Panc1 (cell line): ENCODE measurements around the gene POMGNT1. TPM values are rescaled to one million over a fixed set of nuclear protein-coding genes. Genes with fewer than 3 reads are reported as not detected.

ENCODE experiments used
- ATAC-seq: fragments of 200-7000 bp; cut with Tn5 transposase; 2 replicates; pipeline ENCODE4 v1.9.1; 2020; ENCODE audit warnings: mild to moderate bottlenecking, moderate library complexity
- BruUV-seq: library from RNA; stranded (reverse); fragments of 400-500 nt; replicated peaks from 2 replicates; lab custom pipeline; 2021; lab: Mats Ljungman, UMichigan
- CTCF ChIA-PET: fragments of 300-600 bp; sonication (Branson Sonifier 250); formaldehyde crosslinking; loops from one replicate; lab custom pipeline; 2022; ENCODE audit warnings: antibody characterized with exemption; lab: Charles Lee
- POLR2A ChIA-PET: fragments of 300-600 bp; sonication (Branson Sonifier 250); formaldehyde crosslinking; loops from one replicate; lab custom pipeline; 2022; ENCODE audit warnings: antibody characterized with exemption; lab: Charles Lee
- DNase-seq: peaks from one replicate; pipeline ENCODE4 v3.0.0-alpha.2; 2010; ENCODE audit warnings: low read depth, low spot score
- H3K27ac ChIP-seq: 2 replicates; pipeline ENCODE4 v1.5.1; 2011; ENCODE audit warnings: mild to moderate bottlenecking, low read length, inconsistent platforms
- H3K27me3 ChIP-seq: fragments of 200-500 bp; sonication (Bioruptor generic); 2 replicates; pipeline ENCODE4 v1.6.0; 2014; ENCODE audit warnings: low read length, inconsistent platforms; ENCODE audit not compliant: control insufficient read depth, insufficient read depth
- H3K36me3 ChIP-seq: fragments of 200-500 bp; sonication (Bioruptor generic); 2 replicates; pipeline ENCODE4 v1.5.1; 2014; ENCODE audit warnings: inconsistent platforms, mild to moderate bottlenecking, low read length, moderate library complexity; ENCODE audit not compliant: control insufficient read depth, insufficient read depth
- H3K4me1 ChIP-seq: 2 replicates; pipeline ENCODE4 v1.5.1; 2011; ENCODE audit warnings: inconsistent platforms, mild to moderate bottlenecking, low read length, moderate library complexity; ENCODE audit not compliant: control insufficient read depth, insufficient read depth
- H3K4me3 ChIP-seq, 2 experiments: 2 replicates each; pipeline ENCODE4 v1.5.1; 2011 to 2012; ENCODE audit warnings: low read depth in 2 of 2, low read length in 2 of 2, mild to moderate bottlenecking in 2 of 2, inconsistent platforms in 1 of 2, moderate library complexity in 1 of 2
- H3K9me3 ChIP-seq: fragments of 200-500 bp; sonication (Bioruptor generic); 2 replicates; pipeline ENCODE4 v1.5.1; 2014; ENCODE audit warnings: low read depth, mild to moderate bottlenecking, inconsistent platforms, low read length, moderate library complexity; ENCODE audit not compliant: control insufficient read depth, insufficient read depth
- POLR2AphosphoS5 ChIP-seq: IDR thresholded peaks from 2 replicates; pipeline ENCODE4 v1.6.1; 2012; ENCODE audit warnings: mild to moderate bottlenecking, low read depth, low read length, moderate library complexity
- SIN3A ChIP-seq: IDR thresholded peaks from 2 replicates; pipeline ENCODE4 v1.6.1; 2012; ENCODE audit warnings: low read depth, mild to moderate bottlenecking, low read length, moderate library complexity, borderline replicate concordance; ENCODE audit not compliant: insufficient read depth
- TCF7L2 ChIP-seq: IDR thresholded peaks from 2 replicates; pipeline ENCODE4 v1.6.1; 2011; ENCODE audit warnings: mild to moderate bottlenecking, low read depth, low read length, inconsistent platforms
- in situ Hi-C: cut with HindIII; loops from 2 replicates; pipeline ENCODE4 v1.10.0; 2016; ENCODE audit warnings: low sequenced_read_pairs, low pct_unique_long_range_greater_than_20kb
- intact Hi-C: fragments of 100-400 bp; cut with micrococcal nuclease; formaldehyde crosslinking; loops from one replicate; pipeline ENCODE4 v1.10.0; 2022; ENCODE audit not compliant: unreplicated experiment
- total RNA-seq: library from RNA; stranded (reverse); gene quantifications from one replicate; pipeline ENCODE4 v1.2.1, GENCODE V29; 2021; ENCODE audit not compliant: unreplicated experiment
- TF ChIP-seq, protein P1 (sequence below), 2 experiments: IDR thresholded peaks; 2 replicates each; pipeline ENCODE4 v1.6.1; 2011 to 2012; ENCODE audit warnings: low read depth in 2 of 2, control low read depth in 1 of 2, low read length in 1 of 2, mild to moderate bottlenecking in 1 of 2, moderate library complexity in 1 of 2; ENCODE audit not compliant: insufficient read depth in 1 of 2
- TF ChIP-seq, protein P2 (sequence below): fragments of 450-650 bp; IDR thresholded peaks from 2 replicates; pipeline ENCODE4 v1.5.1; 2017; ENCODE audit warnings: mild to moderate bottlenecking

POMGNT1 gene
- total RNA-seq, 1 experiment from 2014 or later = 178 TPM

DNA sequence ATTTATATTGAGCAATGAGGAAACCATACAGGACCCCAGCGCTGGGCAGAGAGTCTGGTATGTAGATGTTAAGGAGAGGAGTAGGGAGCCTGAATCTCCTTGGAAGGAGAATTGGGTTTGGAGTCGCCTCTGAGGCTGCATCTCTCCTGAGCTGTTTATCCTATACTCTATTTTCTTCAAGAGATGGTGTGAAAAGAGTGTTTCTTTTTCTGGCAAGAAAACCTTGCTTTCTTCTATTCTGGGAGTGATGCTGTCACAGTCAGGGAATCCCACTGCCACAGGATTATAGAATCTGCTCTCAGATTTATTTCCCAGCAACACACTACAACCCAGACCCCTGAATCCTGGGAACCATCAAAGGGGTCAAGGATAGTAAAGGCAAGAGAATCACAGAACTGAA lies 8.2 kb upstream of the POMGNT1 start:
- H3K27me3 ChIP-seq = no peaks in the 10 kb centered on the region
- no peak overlapping the region for H3K4me3 ChIP-seq
- no peaks in the 10 kb centered on the region for H3K9me3 ChIP-seq
- H3K27ac ChIP-seq = no peak overlapping the region
- H3K4me1 ChIP-seq = peaks cover 5% of the 10 kb centered on the region
- TF ChIP-seq POLR2AphosphoS5 (no peak), TCF7L2 (no peak), SIN3A (no peak)
- TF ChIP-seq, protein P1, sequence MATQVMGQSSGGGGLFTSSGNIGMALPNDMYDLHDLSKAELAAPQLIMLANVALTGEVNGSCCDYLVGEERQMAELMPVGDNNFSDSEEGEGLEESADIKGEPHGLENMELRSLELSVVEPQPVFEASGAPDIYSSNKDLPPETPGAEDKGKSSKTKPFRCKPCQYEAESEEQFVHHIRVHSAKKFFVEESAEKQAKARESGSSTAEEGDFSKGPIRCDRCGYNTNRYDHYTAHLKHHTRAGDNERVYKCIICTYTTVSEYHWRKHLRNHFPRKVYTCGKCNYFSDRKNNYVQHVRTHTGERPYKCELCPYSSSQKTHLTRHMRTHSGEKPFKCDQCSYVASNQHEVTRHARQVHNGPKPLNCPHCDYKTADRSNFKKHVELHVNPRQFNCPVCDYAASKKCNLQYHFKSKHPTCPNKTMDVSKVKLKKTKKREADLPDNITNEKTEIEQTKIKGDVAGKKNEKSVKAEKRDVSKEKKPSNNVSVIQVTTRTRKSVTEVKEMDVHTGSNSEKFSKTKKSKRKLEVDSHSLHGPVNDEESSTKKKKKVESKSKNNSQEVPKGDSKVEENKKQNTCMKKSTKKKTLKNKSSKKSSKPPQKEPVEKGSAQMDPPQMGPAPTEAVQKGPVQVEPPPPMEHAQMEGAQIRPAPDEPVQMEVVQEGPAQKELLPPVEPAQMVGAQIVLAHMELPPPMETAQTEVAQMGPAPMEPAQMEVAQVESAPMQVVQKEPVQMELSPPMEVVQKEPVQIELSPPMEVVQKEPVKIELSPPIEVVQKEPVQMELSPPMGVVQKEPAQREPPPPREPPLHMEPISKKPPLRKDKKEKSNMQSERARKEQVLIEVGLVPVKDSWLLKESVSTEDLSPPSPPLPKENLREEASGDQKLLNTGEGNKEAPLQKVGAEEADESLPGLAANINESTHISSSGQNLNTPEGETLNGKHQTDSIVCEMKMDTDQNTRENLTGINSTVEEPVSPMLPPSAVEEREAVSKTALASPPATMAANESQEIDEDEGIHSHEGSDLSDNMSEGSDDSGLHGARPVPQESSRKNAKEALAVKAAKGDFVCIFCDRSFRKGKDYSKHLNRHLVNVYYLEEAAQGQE (IDR thresholded peaks at IDR 0.05; ENCODE audit: insufficient read depth in 1 of 2, low read depth in 2 of 2, low read length in 1 of 2) = no peak
- TF ChIP-seq, protein P2, sequence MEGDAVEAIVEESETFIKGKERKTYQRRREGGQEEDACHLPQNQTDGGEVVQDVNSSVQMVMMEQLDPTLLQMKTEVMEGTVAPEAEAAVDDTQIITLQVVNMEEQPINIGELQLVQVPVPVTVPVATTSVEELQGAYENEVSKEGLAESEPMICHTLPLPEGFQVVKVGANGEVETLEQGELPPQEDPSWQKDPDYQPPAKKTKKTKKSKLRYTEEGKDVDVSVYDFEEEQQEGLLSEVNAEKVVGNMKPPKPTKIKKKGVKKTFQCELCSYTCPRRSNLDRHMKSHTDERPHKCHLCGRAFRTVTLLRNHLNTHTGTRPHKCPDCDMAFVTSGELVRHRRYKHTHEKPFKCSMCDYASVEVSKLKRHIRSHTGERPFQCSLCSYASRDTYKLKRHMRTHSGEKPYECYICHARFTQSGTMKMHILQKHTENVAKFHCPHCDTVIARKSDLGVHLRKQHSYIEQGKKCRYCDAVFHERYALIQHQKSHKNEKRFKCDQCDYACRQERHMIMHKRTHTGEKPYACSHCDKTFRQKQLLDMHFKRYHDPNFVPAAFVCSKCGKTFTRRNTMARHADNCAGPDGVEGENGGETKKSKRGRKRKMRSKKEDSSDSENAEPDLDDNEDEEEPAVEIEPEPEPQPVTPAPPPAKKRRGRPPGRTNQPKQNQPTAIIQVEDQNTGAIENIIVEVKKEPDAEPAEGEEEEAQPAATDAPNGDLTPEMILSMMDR = no peak
- no TSS peak for BruUV-seq
- CTCF ChIA-PET = interaction anchor here (1.0 kb wide), 1 partner anchor 17 kb away, joined by 3 read pairs; no protein-coding TSS in a partner anchor
- H3K36me3 ChIP-seq = no peaks in the 10 kb centered on the region
- in situ Hi-C loops (no loop called here), intact Hi-C loops (no loop called here)
- POLR2A ChIA-PET = no interaction called here
- ATAC-seq (no peak), DNase-seq (no peak)

DNA sequence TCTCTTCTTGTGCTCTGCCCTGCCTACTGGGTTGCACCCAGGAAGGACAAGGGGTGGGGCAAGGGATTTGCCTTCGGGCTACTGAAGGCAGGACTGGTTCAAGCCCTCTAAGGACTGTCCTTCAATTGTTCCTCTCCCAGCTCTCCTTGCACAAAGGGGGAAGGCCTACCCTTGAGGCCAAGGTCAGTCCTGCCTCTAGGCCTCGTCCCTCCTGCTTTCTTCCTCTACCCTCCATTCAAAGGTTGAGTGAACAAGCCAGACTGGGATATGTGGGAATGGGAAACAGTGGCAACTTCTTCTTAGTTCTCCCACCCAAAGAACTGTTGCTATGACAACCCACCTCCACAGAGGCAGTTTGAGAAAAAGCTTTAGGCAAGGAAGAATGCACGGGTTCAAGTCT lies 7.6 kb upstream of the POMGNT1 start:
- DNase-seq (no peak), ATAC-seq (no peak)
- CTCF ChIA-PET = no interaction called here
- Histone ChIP-seq H3K4me3 (no peak overlapping the region), H3K27ac (no peak overlapping the region), H3K4me1 (peaks cover 5% of the 10 kb centered on the region), H3K9me3 (no peaks in the 10 kb centered on the region), H3K27me3 (no peaks in the 10 kb centered on the region), H3K36me3 (no peaks in the 10 kb centered on the region)
- in situ Hi-C loops = no loop called here
- no peak for TF ChIP-seq SIN3A
- TF ChIP-seq POLR2AphosphoS5 = no peak
- TF ChIP-seq, protein P2 = no peak
- TF ChIP-seq, protein P1 (IDR thresholded peaks at IDR 0.05; ENCODE audit: insufficient read depth in 1 of 2, low read depth in 2 of 2, low read length in 1 of 2) = no peak
- no peak for TF ChIP-seq TCF7L2
- no TSS peak for BruUV-seq
- POLR2A ChIA-PET = interaction anchor here (0.6 kb wide), 1 partner anchor 16 kb away, joined by 5 read pairs; no protein-coding TSS in a partner anchor
- intact Hi-C loops = no loop called here
